HL-60 (cell line): ENCODE data around the gene DUSP28.

ENCODE experiments used
- CTCF ChIP-seq: IDR thresholded peaks from one replicate; pipeline ENCODE4 v1.5.1; 2011; ENCODE audit warnings: low read length, control low read depth, inconsistent platforms; ENCODE audit not compliant: insufficient read depth
- GABPA ChIP-seq: IDR thresholded peaks from 2 replicates; pipeline ENCODE4 v1.6.1; 2012; ENCODE audit warnings: low read depth
- POLR2AphosphoS5 ChIP-seq: IDR thresholded peaks from 2 replicates; pipeline ENCODE4 v1.6.1; 2012; ENCODE audit warnings: low read depth
- REST ChIP-seq: IDR thresholded peaks from 2 replicates; pipeline ENCODE4 v1.6.1; 2012; ENCODE audit warnings: low read depth; ENCODE audit not compliant: insufficient replicate concordance
- SPI1 ChIP-seq: IDR thresholded peaks from 2 replicates; pipeline ENCODE4 v1.6.1; 2012; ENCODE audit warnings: low read depth, mild to moderate bottlenecking, borderline replicate concordance

GRCh38 chr2:240557101-240557751 lies 2.9 kb upstream of the DUSP28 start:
- TF ChIP-seq CTCF (no peak), POLR2AphosphoS5 (no peak), REST (no peak), SPI1 (no peak), GABPA (no peak)
